LoVo (cell line): ENCODE results near the gene NETO1.

Experiments
- DNase-seq: peaks from one replicate; pipeline ENCODE4 v3.0.0-alpha.2; 2016; ENCODE audit warnings: low spot score

The NETO1 gene

DNA sequence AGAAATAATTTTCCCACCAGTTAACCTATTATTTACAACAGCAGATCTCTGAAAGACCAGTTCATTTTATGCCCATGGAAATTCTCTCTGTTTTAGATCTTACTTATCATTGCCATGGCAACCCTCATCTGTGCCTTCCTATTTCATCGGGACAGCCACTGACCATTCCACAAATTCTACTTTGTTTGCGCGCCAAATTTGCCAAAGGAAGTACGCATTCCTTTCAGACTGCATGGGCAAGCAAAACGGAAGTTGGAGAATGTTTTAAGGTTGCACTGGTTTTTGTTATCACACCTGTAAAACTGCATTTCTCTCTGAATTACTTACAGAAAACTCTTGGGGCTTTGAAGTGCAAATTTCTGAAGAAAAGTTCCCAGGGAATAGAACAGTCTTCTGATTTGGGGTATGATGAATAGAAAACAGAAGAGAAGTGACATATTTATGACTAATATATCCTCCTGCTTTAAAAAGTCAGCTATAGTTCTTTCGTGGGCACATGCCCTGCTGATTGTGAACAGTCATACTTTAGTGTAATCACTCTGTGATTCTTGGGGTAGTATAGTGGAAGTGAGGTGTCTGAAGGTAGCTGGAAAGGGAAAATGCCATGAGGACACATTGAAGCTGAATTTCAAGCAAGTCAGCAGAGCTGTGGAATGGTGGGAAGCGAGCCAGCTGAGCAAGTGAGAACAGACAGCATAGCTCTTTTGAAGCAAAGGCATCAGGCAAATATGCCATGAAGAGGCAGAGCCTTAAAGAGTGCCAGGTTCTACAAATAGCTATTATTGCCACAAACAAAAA, 20.9 kb downstream of the NETO1 start:
- no peak for DNase-seq

DNA sequence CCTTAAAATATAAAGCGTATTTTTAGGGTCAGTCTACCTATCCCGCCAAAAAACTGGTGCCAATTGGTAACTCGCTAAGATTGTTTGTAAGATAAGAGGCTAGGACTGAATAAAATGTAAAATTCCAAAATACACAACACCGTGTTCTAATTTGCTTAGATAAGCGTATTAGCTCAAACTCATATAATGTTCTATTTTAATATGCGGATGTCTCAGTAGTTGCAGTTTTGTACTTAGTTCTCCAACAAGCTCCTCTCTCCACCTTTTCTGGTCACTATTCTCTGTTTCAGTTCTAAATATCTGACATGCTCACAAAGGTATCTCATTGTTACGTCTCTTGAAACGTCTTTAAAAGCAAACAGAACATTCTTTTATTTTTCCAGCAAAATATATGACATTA, 24.0 kb downstream of the NETO1 start:
- no peak for DNase-seq

DNA sequence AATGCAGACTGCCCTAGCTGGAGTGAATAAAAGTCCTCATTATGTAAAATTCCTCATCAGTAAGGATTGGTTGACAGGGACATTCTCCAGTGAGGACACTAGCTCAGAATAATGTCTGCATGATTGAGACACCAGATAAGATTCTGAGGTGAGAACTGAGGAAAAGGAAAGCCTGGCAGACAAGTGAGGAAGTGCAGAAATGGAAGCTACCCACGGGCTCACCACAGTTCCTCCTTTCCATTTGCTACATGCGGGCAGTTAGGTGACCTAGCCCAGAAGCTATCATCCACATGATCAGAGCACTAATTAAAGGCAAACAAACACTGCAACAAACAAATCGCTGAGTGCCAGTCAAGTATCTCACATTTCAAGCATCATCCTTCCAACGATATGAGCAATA, 27.7 kb downstream of the NETO1 start:
- no peak for DNase-seq

DNA sequence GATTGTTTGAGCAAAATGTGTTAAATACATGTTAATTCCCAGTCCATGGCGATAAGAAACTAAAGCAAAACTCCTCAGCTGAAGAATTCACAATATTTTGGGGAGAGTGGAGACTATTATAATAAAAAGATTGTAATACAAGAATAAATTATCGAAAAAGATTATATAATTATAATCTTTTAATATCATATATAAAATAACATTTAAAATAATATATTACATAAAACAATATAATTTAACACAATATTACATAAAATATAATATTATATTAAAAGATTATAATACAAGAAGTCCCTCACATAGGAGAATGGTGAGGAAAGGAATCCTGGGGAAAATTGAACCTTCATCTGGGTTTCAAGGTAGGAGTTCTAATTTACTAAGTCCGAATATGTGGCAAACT, 33.1 kb downstream of the NETO1 start:
- no peak for DNase-seq

DNA sequence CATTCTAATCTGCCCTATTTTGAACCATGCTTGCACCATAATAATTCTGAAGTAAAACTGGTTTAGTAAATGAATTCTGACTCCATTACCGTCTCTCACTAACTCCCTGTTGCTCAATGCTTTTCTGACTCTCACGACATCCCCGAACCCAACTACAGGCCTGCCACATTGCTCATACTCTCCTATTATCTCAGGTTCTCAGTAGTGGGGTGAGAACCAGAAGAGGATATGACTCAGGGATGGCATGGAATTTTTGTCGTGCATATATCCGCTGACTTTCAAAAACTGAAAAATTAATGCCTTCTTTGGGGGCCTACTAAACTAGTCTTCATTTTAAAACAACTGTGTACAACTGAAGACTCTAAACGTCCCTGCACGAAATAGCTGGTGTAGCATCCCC, 34.3 kb downstream of the NETO1 start:
- no peak for DNase-seq

DNA sequence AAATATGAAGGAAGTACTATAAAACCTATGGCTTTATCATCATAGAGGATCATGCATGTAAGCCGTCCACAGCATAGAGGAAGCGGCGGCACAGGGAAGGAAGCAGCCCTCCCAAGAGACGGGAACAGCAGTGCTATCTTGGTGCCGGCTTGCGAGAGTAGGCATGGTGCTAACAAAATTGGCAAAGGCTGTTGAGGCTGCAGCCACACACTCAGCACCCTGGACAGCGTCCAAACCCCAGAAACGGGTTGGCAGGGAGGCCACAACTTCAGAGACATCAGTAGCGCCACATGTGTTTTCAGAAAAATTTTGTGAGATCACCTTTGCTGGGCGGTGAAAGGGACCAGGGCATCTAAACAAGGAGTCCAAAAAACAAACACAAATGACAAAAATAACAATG, 37.7 kb downstream of the NETO1 start:
- no peak for DNase-seq

DNA sequence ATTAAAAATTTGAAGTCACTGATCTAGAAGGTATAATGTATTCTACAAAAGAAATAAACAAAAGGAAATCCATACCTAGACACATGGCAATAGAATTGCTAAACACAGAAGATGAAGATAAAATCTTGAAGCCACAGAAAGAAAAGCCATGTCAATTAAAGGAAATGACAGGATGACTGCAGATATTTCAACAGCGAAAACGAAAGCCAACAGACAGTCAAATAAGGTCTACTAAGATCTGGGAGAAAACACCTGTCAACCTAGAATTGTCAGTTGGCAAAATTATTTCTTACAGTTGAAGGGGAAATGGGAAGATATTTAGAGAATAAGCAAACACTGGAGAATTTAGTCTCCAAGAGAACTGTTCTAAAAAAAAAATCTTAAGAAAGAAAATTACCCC, 39.2 kb downstream of the NETO1 start:
- DNase-seq, result no peak

DNA sequence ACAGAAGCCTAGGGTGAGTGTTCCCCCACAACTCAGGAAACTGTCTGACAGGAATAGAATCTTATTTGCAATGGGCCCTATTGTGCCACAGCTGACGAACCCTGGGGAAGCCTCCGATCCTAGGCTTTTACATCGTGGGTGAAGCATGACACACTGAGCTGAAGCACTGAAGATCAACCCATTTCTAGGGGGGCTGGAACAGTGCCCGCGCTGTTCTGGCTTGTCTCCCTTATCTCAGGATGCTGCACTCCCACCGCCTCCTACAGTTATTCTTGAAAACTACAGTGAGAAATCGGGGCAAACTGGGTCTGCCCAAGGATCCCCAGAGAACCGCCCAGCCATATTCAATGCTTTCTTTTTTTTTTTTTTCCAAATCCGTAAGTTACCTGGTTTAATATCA, 41.1 kb downstream of the NETO1 start:
- no peak for DNase-seq

DNA sequence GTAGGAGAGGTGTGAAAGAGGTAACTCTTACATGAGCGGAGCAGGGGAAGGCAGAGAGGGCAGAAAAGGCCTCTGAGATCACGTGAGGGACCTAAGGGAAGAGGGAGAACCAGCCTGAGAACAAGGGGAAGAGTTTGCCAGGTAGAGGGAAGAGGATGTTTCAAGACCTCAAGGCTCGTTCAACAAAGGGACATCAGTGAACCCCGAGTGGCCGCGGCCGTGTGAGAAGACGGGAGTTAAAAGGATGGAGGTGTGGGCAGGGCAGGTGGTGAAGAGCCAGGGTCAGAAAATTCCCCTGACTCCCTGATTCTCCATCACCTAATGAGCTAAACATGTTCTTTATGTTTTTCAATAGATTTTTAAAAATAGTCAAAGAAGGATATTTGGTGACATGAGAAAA, 44.4 kb downstream of the NETO1 start:
- DNase-seq, result no peak

DNA sequence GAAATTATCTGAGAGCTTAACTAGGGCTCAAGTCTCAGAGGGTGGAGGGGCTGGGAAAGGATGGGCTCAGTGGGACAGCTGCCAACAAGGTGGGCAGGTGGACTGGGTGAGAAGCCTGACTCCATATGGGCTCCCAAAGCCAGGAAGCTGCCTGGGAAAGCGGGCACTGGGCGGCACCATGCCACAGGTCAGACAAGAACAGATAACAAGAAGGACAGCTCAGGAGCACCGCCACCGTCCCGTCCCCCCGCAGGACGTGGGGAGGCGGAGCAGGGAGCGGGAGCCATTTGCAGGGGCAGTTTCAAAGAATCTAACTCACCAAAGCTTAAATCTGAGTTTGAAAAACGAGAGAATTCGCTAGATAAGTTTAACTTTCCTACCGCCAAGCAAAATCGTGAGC, 45.6 kb downstream of the NETO1 start:
- no peak for DNase-seq

DNA sequence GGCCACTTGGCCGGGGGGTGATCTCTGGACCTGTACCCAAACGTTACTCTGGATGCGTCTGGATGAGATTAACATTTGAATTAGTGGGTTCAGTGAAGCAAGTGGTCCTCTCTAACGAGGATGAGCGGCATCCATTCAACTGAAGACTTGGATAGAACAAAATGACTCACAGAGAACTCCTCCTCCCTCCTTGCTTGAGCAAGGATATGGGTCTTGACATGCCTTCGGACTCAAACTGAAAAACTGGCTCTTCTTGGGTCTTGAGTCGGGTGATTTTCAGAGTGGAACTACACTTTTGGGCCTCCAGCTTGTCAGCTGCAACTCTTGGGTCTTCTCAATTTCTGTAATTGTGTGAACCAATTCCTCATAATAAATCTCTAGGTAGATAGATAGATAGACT, 47.2 kb downstream of the NETO1 start:
- DNase-seq, result no peak

DNA sequence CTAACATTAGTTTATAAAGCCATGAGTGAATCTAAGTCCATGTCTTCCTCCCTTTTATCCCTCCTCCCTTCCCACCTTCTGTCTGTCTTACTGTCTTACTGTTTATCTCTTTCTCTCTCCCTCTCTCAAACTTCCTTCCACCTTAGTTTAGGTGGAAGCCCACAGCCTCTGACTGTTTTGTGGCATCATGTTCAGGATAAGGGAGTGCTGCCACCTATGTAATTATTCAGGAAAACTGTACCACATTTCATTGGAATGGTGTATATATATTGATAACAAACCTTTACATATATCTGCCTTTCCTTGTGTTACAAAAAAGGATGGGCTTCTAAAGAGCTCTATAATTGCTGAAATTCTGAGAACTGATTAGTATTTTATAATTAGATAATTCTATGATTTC, 48.7 kb downstream of the NETO1 start:
- DNase-seq, result no peak

DNA sequence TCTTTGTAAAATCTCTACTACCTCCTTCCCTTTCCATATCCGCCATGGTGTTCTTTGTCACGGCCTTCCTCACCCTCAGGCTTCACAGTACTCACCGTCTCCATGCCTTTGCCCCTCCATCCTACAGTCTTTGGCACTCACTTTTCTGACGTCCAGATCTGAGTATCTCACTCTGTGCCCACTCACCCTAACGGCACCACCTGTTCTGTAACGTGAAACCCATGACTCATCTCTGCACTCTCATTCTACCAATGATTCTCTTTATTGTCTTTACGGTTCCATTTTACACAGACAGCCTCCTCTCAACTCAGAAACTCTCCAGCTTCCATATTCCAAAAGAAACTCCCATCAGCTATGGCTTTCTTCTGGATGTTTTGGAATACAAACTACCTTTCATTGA, 56.7 kb downstream of the NETO1 start:
- DNase-seq, result no peak

DNA sequence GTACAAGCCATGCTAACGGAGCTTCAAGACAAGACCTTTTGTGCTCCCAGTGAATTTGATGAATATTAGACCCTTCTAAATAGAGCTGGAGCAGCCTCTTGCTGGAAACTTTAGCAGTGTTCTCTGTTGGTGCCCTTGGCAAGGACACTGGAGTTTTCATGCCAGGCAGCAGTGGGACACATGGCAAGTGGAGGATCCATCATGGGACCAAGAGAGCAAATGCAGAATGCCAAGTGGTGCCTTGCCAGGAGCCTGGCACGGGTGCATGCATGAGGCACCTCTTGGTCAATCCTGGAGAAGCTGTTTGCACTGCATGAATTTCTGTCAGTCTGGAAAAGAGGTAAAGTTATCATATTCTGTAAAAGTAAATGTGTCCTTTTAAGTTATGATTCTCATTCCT, 59.1 kb downstream of the NETO1 start:
- no peak for DNase-seq

DNA sequence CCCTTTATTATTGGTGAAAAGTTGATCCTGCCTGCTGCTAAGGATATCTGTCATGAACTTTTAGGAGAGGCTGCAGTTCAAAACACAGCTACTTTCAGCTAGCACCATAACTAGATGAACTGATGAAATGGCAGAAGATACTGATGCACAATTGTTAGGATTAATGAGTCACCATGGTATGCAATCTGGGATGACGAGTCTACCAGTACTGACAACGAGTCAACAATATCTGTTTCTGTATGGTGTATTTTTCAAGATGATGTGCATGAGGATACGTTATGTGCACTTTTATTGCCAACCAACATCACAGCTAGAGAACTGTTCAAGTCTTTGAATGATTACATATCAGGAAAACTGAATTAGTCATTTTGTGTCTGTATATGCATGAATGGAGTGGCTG, 68.7 kb downstream of the NETO1 start:
- no peak for DNase-seq

DNA sequence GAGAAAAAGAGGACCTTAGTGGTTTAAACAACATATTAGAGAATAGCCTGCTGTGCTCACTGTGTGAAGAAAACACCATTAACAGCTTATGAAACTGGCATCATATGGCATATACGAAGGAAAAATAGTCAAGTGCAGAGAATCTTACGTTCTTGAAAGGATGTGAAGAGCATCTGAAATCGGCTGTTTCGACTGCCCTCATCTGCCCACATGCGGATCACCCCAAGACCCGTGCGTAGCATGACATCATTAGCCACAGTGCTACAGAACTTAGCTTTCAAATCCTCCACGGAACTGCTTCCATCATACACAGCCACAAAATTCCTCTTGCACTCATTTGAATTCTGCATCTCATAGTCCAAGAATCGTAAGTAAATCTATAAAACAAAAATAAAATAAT, 84.3 kb downstream of the NETO1 start:
- DNase-seq, result no peak

DNA sequence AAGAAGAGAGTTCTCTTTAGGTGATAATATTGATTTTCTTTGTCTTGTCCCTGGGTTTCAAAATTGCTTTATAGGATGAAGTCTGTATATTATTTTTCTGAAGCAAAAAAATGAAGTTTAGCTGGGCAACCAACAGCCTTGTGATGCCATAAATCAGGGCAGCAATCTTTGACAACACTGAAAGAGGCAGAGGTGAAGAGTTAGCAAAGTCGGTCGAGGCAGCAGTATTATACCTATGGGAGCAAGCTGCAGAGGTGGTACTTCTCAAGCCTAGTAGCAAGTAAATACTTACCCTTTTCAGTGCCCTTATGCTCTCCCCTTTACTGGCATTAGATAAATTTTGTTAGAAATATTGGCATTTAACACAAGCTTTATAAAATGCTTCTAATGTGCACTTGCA, 92.9 kb downstream of the NETO1 start:
- no peak for DNase-seq

DNA sequence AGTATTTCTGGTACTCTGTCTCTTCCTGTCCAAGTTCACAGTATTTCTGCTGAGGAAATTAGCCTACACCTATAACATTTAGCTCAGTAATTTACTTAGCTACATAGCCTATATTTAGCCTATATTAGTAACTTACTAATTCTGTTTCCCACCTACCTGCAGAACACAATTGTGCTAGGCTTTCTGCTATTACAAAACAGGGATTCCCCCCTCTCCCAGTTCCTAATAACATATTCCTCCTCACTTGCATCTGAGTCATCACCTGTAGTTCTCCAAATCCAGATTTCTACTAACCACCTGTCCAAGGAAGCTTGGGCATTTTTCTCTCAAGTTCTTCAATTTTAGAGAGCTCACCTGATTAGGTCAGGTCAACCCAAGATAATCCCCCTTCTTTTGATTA, 94.9 kb downstream of the NETO1 start:
- DNase-seq, result no peak

DNA sequence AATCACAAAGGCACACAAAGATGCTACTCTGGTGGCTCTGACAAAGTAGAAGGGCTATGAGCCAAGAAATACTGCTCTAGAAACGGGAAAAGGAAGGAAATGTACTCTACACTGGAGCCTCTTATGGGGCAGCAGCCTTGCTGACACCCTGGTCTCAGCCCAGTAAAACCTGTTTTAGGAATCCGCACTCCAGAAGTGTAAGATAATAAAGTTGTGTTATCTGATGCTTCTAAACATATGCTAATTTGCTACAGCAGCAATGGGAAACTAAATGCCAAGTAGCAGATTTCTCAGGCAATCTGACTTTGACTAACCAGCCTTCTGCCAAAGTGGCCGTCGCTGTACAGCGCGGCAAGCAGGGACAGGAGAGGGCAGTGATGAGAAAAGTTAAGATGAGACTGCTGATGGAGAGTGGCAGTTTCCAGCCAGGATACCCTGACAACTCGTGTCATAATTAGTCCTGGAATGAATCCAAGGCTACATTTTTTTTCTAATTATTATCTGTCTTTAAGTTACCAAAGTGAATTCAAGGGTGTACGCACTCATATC, 99.0 kb downstream of the NETO1 start:
- DNase-seq, result no peak

DNA sequence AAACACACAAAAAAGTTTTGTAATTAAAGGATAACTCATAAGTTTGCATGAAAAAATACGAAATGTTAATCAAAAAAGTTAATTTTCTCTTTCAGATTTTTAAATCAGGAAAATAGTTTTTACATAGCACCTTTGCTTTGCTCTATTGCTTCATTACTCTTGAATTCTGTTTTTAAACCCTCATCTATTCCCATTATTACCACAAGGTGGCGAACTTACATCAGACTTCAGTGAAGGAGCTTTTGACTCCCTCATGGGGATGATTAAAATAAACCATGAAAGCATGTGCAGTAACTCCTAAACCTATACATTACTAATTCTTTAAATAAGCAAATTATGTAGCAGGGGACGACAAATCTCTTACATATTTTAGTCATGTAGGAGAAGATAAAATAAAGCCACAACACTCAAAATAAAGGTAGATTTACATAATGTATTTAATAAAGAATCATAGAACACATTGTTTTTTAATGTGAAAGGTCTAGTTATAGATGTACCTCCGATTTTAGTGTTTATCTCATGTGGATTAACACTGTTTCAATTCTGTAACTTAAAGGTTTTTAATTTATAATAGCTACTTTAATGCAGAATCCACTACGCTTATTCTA, 105.2 kb downstream of the NETO1 start:
- peak; percentile 68 for DNase-seq

DNA sequence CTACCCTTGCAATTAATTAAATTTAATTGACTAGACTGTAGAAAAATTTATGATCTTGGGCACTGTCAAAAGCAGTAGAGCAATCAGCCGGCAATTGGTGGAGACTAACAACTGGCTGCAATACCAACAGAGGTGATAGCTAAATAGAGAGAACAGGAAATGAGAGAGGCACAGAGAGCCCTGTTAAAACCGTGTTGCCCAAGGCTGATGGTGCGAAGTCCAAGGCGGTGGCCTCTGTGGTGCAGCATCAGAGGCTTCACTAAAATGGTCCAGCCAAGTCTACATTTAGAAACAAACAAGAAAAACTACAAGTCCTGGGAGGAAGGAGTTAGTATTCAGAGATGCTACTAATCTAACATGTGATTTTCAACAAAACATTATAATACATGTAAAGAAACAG, 115.6 kb downstream of the NETO1 start:
- DNase-seq, result no peak

DNA sequence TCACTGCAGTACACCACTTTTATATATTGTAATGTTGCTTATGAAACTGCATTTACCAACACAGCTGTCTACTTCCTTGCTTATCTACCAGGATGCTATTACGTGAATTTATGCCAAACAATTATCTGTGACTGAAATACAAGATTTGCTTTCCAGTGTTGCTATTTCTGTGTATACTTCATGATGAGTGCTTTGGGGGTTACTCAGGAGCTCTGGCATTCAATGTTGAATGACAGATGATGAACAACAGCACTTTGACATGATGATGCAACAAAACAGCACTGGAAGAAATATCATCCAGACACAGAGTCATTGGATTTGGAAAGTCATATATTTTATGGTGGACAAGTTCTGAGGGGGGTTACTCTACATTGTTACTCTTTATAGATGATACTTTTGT, 125.8 kb downstream of the NETO1 start:
- no peak for DNase-seq

DNA sequence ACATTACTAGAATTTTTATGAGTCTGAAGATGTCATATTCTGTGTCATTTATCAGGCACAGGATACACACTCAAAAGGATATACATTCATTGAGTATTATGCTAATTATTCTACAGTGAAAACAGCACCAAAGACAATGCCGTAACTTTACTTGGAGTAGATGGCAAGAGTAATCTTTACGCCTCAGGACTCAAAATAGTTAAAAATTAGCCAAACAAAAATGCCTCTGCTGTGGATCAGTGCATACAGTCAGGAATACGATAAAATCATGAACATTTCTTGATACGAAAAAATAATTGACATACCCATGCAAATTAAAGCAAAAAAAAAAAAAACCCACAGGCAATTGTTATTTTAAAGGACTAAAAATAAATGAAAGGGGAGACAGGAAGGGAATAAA, 129.7 kb downstream of the NETO1 start:
- no peak for DNase-seq

DNA sequence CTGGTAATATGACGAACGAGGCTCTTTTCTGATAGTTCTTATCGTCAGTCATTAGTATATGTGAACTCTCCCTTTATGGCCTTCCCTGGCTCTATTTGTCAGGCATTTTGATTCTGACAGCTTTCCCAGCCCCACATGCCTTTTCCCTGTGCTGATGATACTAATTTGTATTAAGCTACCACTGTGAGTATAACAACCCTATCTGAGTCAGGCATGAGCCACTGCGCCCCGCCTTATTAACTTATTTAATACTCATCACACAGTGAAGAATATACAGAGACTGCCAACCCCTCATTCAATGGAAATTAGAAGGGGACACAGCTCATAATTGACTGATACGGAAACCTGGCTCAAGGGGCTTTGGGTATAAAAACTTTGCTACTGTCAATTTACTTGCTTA, 140.0 kb downstream of the NETO1 start:
- DNase-seq, result no peak
